Dedifferentiated amniotic fluid mesenchymal stem cell (primary cell): Measurements from ENCODE around the gene LMTK2.
A peak's percentile ranks its signal among the peaks of the same experiment; 100 is the strongest.

Experiments
- DNase-seq: peaks from one replicate; pipeline ENCODE4 v3.0.0-alpha.2; 2016; ENCODE audit errors: extremely low spot score

LMTK2 gene

GRCh38 chr7:98234429-98235147, 127.9 kb downstream of the LMTK2 start:
- no peak for DNase-seq

DNA sequence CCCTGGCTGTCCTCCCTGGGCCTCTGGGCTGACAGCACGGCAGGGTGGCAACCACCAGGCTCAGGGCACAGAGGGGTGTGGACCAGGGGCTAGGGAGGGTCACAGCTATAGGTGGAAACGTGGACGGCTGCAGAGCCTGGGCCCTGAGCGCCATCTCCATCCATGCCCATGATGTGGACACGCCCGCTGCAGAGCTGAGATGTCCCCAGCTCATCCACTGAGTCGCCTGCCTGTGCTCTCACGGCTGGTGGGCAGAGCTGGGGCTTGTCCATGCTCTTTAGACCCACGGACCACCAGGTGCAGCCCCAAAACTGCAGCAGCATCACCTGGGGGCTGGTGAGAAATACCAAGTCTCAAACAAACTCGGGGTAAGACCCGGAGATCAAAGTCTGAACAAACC, 129.2 kb downstream of the LMTK2 start:
- DNase-seq = no peak

DNA sequence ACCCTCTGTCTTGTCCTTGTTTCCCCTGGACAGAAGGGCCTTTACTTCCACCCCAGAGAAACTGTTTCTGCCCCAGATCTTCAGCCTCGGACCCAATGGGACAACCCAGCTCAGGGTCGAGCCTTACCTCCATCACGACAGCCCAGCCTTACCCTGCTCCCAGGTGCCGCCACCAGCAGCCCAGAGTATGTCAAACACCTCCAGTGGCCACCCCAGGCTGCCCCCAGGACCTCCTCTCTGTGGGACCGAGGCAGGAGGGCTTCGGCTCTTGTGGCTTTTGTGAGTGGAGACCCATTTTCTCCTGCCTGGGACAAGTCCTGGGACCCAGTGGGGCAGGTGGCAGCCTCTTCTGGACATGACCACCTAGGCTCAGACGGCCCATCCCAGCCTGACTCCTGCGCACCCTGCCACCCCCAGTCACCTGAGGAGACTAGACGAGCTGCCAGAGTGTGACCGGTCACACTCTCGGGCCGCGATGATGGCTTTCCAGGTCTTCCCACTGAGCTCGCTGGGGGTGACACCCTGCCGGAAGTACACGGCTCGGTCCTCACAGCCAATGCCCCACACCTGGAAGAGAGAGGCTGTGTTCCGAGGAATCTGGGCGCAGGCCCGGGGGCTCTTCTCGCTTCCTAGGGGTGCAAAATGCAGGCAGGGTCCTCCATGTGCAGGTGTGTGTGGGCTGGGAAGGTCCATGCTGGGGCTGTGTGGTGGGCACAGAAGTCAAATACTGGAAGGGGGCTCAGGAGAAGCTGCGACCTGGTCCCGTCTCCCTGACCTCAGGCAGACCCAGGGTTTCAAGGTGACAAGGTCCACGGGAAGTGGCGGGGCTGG, 129.9 kb downstream of the LMTK2 start:
- DNase-seq = no peak

DNA sequence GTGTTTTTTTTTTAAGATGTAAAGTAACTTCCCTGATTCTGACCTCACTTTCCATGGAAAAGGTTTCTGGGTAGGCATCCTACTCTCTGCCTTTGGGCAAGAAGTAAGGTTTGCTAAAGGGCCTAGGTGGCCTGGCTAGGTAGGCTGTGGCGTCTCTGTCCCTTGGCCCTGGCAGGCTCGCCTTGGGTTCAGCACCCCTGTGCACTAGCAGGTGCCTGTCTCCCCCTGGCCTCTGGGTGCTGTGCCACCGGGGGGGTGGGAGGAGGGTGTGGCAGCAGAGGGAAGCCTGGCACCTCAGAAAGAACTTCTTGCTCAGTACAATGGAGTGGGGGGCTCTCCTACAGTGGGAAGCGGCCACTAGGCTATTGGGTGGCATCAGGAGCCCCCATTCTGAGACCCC, 131.4 kb downstream of the LMTK2 start:
- DNase-seq = no peak

- no peak for DNase-seq
Measured at GRCh38 chr7:98238976-98239375, 132.3 kb downstream of the LMTK2 start.

GRCh38 chr7:98240961-98241673, 134.5 kb downstream of the LMTK2 start:
- no peak for DNase-seq

DNA sequence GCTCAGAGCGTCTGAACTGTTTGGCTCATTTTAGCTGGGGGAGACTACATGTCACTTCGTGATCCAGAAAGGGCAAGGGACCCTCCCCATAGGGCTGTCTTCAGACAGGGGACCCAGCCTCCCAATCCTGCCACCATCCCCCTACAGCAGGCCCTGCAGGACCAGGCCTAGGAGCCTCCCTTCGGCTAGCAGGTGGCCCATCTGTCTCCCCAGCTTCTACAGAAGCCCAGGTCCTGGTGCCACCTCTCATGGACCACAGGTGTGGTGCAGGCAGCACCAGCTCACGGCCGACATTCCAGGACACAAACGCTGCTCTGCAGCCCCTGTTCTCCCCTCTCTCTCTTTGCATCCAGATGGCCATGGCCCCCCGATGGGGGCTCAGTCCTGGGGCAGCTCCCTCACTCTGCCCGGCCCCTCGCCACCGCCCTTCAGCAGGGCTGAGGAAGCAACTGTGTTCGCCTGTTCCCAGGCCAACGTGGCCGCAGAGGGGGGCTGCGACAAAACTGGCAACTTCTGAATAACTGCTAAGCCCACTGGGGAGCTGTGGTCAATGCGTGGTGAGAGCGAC, 135.1 kb downstream of the LMTK2 start:
- DNase-seq = no peak

DNA sequence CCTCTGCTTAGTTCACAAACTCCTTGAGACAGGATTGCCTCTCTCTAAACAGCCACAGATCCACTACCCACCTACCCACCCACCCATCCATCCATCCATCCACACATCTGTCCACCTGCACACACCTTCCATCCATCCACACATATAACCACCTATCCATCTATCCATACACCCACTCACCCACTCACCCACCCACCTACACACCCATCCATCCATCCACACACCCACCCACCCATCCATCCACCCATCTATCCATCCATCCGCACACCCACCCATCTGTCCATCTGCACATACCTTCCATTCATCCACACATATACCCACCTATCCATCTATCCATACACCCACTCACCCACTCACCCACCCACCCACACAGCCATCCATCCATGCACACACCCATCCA, 135.7 kb downstream of the LMTK2 start:
- DNase-seq = no peak

GRCh38 chr7:98242934-98243333, 136.3 kb downstream of the LMTK2 start:
- DNase-seq = no peak

DNA sequence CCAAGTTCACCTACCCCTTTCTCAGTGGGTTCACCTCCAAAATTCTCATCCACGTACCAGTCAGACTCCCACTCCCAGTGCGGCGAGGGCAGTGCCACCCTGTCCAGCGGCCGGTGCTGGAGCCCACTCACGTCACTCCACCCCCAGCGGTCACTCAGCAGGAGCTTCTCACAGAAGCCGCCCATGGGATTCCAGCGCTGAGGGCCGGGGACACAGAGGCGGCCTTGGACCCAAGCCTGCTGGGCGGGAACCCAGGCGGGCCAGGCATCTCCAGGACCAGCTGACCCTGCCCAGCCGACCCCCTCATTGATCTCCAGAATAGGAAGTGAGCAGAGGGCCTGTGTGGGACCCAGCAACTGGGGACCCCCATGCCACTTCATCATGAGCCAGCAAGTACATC, 138.2 kb downstream of the LMTK2 start:
- DNase-seq = no peak

DNA sequence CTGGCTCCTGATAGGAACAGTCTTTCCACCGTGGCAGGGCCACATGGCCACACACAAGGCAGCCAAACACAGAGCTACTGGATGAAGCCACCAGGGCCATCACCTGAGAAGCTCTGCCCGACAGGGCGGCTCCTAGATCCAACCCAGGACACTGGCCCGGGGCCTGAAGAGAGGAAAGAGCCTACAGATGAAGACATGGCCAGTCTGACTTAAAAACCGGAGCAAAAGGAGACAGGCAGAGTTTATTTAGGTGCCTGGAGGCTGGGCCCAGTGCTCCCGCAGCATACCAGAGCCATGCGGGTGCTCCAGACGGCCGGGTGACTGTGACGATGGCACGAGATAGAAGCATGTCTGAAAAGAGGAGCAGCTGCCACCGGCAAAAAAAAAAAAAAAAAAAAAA, 141.5 kb downstream of the LMTK2 start:
- DNase-seq = no peak

DNA sequence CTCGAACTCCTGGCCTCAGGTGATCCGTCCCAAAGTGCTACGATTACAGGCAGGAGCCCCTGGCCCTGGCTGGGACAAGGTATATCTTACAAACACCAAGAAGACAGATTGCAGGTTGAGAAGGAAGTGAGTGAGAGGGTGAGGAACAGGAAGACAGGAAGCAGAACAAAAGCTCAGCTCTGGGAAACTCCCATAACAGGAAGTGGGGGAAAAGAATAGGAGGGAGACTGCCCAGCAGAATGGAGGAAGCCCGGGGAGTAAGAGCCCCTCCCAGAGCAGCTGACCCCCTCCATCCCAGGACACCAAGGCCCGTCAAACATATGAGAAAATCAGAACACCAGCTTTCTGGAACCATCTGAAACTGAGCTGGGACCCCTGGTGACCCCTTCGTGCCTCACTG, 142.4 kb downstream of the LMTK2 start:
- no peak for DNase-seq

- DNase-seq = no peak
Measured at GRCh38 chr7:98250789-98251188, 144.1 kb downstream of the LMTK2 start.

- DNase-seq = no peak
Measured at GRCh38 chr7:98251231-98251600, 144.6 kb downstream of the LMTK2 start.

GRCh38 chr7:98251601-98252424, 145.2 kb downstream of the LMTK2 start, which contains the start of gene TECPR1:
TSS of gene TECPR1 (minus strand) at chr7:98252232. CDS start at chr7:98246146, 6,086 bp downstream.
- DNase-seq = peak; percentile 88

DNA sequence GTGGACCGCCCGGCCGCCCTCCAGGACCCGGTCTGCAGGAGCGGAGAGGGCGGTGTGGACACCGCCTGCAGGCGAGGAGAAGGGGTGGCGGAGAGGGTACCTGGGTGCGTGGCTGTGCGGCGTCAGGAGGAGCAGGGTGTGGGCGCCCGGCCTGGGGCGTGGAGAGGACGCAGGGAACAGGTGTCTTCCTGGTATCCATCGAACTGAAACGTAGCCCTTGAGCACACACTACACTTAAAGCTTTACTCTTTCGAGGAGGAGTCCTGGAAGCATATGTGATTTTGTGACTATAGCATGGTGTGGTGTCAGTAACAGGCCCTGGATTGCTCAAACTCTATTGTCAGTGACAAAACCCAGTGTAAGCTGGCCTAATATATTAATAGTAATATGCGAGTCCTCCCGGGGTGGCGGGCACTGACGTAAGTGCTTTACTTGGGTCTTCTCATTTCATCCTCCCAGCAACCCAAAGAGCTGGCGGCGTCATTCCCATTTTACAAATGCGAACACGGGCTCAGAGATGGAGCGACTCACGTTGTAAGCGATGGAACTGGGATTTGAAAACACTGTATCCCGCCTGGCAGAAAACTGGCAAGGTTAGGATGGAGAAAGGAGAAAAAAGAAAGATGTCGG, 145.9 kb downstream of the LMTK2 start:
- DNase-seq = no peak

GRCh38 chr7:98254516-98254915, 147.9 kb downstream of the LMTK2 start:
- no peak for DNase-seq

DNA sequence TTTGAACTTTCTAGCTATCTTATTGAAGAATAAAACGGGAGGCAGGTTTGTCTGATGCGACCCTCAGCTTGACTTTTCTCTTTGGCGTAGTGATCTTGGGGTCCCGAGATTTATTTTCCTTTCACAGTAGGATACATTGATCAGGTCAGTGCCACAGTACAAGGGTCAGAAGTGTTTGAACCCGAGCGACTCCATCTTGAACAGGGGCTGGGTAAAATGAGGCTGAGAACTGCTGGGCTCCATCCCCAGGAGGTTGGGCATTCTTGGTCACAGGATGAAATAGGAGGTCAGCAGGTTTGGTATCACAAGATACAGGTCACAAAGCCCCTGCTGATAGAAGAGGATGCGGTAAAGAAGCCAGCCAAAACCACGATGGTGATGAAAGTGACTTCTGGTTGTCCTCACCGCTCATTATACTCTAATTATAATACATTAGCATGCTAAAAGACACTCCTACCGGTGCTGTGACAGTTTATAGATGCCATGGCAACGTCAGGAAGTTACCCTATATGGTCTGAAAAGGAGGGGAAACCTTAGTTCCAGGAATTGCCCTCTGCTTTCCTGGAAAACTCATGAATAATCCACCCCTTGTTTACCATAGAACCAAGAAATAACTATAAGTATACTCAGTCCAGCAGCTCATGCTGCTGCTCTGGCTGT, 148.4 kb downstream of the LMTK2 start:
- DNase-seq = no peak

DNA sequence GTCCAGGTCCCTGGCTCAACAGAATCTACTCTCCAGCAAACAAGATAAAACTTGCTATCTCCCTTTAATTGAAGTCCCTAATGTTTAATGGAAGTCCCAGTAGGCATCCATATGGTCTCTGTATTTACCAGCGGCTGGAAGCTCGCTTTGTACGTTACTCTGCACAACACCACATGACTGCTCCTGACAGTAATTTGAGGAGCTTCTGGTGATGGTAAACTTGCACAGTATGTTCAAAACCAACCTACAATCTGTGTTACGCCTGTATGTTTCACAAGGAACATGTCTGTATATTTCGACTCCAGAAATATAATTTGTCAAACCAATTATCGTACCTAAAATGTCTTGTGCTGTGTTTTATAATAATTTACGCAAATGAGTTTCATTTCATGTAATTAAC, 149.8 kb downstream of the LMTK2 start:
- DNase-seq = no peak

DNA sequence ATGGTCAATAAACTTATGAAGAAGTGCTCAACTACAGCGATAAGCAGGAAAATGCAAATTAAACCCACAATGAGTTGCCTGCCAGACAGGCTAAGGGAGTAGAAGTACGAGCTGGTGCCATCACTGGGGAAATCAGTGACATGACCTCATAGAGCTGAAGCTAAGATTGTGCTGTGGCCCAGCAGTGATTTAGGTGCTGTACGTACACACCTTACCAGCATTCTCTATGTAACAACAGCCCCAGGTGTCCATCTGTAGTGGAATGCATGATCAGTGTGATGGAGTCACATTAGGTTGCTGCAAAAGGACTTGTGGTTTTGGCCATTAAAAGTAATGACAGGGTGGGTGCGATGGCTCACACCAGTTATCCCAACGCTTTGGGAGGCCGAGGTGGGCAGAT, 151.0 kb downstream of the LMTK2 start:
- no peak for DNase-seq
